Activated CD4-positive, alpha-beta T cell treated with anti-CD3 and anti-CD28 coated beads, Interleukin-2, Interleukin-6, amounts not matched to agents 100 ng/mL and 50 ng/mL, durations not matched to agents 16 hours and 8 hours (primary cell): ENCODE measurements around the gene ADH7.
"Not testable (repeated sequence)": the region's sequence is repeated elsewhere in the genome, so short reads cannot be mapped to it uniquely, and the experiment has no call there.

Experiments
- DNase-seq: peaks from one replicate; pipeline ENCODE4 v3.0.0-alpha.2; 2020

ADH7 gene

DNA sequence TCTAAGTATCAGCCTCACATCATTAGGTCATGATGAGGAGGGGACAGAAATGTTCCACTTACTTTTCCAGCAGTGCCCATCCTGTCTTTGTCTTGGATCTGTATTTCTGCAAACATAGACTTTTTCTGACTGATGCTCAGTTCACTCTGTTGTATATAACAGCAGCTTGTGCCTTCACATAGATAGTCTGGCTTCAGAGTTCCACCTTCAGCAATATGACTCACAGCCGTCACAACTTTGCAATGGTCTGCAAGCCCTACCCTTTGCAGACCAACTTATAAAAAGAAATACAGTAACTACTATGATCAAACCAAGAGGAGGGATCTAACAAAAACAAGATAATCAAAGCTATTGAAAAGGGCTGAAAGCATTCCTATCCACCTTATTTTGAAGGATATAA is at the start of gene ADH7:
Gene ADH7, minus strand, starts transcription at position 189 of the 400 bp plus-strand sequence. Its CDS starts 109 bp downstream, at position 80.
- DNase-seq, result no peak

DNA sequence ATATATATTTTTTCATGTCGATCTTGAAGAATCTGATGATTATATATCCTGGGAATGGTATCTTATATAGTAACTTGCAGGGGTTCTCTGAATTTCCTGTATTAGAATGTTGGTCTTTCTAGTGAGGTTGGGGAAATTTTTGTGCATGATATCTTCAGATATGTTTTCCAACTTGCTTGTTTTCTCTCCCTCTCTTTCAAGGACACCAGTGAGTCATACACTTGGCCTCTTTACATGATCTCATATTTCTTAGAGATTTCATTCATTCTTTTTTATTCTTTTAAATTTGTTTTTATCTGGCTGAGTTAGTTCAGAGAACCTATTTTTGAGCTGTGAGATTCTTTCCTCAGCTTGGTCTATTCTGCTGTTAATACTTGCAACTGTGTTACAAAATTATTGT is 48.5 kb upstream of the ADH7 start:
- DNase-seq, result no peak

DNA sequence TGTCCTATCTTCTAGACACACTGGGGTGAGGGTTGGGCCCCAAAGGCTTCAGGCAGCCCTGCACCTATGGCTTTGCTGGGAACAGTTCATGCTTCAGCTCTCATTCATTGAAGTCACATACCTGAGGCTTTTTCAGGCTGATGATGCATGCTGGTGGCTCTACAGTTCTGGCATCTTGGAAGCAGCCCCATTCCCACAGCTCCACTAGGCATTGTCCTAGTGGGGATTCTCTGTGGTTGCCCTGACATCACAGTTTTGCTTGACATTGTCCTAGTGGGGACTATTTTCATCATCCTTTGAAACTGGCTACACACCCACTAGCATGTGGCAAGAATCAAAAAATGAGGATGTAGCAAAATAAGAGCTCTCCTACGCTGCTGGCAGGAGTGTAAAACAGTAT is 38.0 kb upstream of the ADH7 start:
- DNase-seq, result no peak

DNA sequence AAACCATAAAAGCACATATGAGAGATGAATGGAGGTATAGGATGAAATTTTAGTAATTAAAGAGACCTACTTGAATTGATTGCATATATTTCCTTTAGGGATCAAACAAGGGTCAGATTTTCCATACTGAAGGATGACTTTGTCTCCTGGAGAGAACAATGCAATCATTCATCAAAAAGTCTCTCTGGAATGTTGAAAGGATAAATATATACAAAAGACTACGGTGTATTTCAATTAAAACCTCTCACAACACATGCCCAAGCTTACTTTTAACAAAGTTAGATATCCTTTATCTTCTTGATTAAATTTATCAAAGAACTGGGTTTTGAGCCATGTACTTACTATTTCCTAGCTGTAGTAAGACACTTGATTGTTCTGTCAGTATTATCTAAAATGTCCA is 36.8 kb upstream of the ADH7 start:
- DNase-seq, result no peak

- no peak for DNase-seq
Observed at GRCh38 chr4:99471349-99471748, 36.2 kb upstream of the ADH7 start.

DNA sequence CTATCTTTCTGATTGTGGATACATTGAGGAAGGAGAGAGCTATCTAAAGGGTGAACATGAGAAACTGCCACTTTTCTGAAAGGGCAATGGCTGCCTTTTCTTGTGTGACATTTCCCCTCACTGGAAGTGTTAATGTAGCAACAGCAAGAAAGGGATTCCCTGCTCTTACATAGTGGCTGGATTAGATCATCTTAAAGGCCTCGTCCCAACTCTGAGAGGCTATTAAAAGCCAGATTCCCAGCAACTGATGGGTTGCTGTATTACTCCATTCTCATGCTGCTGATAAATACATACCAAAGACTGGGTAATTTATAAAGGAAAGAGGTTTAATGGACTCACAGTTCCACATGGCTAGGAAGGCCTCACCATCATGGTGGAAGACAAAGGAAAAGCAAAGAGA is 33.7 kb upstream of the ADH7 start:
- no peak for DNase-seq

GRCh38 chr4:99467887-99468286 is 32.7 kb upstream of the ADH7 start:
- no peak for DNase-seq

DNA sequence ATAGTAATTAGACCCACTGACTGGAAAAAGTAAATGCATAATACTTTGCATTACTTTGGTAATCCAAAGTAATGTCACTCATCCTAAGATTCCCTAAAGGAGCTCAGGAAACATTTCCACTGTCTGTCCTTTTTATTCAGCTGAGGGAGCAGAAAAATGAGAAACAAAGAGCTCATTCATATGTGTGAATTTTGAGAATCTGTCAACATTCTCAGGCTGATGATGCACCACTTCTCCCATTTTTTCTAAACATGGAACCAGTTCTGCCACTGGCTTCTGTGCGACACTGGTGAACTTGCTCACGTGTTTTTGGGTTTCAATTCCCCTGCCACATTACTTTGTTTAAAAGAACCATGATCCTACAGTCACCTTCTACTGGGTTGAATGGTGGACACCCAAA is 28.4 kb upstream of the ADH7 start:
- DNase-seq, result no peak

GRCh38 chr4:99462875-99463464 is 27.8 kb upstream of the ADH7 start:
- DNase-seq, result peak; percentile 76

- DNase-seq, result no peak
Observed at GRCh38 chr4:99461623-99462401, 26.7 kb upstream of the ADH7 start.

DNA sequence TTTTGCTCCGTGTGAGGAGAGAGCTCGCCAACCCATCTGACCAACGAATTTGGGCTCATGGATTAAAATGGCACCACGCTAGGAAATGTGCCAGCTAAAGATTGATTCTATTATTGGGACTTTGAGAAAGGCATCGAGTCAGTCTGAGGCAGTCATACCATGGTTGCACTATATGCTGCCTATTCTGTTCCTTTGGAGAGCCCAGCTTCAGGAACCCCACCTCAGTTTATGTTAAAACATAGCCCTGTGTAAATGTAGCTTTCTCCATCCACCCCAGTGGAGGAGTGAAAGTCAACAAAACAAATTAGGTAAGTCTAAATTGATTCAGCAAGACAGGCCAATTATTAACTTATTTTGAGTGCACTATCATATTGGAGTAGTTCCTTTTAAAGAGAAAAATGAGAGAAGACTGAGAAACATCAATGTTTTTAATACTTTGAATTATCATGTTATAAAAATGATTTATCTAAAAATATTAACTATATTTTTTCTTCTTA is 24.5 kb upstream of the ADH7 start:
- no peak for DNase-seq

DNA sequence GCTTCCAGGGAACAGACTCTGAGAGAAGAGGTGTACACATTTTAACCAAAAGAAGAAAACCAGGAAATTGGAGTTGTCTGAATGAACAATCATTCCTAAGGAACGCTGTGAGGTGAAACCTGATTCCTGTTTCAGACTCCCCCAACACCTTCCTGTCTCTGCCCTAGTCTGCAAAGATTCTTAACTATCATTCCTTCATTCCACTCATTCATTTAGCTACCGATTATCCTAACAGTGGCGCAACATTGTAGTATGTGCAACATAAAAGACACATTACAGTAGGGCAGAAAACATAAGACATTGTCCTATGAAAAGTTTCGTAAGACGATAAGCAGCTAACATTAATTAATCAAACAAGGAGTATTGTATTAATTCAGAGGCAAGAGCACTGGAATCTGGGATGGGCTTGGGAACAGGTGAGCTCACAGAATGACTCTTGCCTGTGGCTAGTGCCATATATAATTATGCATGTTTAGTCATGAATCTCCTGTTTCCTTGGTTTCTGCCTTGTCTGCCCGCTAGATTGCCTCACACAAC is 23.8 kb upstream of the ADH7 start:
- DNase-seq, result no peak

GRCh38 chr4:99457676-99458075 is 22.5 kb upstream of the ADH7 start:
- no peak for DNase-seq

DNA sequence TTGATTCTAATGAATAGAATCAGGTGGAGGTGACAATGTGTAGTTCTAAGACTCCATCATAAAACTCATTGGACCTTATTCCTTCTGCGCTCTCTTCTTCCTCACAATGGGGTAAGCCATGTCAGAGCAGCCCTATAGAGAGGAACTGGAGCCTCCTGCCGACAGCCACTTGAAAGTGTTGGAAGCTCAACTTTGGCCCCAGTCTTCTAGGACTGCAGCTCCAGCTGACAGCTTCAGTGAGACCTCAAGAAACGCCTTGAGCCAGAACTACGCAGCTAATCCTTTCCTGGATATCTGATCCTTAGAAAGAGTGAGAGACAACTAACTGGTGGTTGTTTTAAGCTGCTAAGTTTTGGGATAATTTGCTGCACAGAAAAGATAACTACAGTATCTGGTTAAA is 22.1 kb upstream of the ADH7 start:
- DNase-seq, result no peak

- DNase-seq, result no peak
Observed at GRCh38 chr4:99447513-99447912, 12.4 kb upstream of the ADH7 start.

DNA sequence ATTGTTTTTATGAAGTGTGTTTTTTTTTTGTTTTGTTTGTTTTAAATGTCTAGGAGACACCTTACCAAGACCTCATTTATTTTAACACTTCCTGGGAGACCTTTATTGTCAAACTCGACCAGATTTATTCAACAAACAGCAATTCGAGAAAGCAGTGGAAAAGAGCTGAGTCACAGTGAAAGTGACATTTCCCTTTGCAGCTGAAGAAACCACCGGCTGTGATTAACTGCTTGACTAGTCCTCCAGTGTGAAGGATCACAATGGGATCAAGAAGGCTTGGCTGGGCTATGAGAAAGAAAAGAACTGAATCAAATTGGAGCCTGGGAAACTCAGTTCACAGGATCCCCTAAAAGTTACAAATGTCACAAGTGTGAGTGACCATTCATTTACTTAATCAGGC is 11.9 kb upstream of the ADH7 start:
- DNase-seq, result peak; percentile 70

DNA sequence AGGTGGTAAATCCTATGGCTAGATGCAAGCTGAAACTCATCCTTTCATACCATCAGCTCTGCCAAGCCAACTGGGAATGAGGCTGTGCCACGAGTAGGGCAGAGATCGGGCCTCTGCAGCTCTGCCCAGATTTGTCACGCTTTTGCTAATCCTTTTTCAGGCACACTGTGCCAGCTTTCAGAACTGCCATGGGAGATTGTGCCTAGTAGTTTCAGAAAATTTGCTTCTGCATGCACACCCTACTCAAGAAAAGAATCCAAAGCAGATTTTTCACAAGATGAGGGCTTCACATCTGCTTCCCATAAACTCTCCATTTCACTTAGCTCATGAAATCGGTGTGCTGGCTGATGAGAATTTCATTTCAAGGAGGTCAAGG is 3.3 kb upstream of the ADH7 start:
- no peak for DNase-seq

DNA sequence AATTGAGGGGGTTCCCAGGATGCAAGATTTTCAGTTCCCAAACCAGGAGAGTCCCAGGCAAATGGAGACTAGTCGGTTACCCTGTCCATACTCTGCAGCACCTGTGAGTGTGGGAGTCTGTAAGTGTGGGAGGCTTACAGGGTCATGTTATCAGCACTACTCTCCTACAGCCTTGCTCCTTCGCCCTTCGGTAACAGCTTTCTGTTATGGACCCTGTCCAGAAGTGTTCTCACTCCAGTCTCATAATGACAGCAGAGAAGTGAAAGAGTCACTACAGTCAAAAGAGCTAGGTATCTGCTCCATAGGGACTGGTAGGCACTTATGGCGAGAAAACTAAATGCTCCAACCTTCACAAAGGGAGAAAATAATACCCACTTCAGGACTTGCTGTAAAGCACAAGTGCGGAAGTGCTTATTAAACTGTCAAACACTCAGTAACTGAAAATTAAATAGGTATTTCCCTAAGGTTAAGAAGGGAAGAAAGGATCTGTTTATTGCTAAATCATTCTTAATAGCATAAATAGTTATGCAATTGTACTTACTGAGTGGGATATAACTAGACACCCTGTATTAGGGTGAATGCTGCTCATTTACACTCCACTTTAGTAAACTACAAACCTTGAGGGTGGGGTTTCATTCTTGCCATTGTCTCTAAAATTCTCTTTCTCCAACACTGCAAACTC is 2.7 kb upstream of the ADH7 start:
- DNase-seq, result no peak

DNA sequence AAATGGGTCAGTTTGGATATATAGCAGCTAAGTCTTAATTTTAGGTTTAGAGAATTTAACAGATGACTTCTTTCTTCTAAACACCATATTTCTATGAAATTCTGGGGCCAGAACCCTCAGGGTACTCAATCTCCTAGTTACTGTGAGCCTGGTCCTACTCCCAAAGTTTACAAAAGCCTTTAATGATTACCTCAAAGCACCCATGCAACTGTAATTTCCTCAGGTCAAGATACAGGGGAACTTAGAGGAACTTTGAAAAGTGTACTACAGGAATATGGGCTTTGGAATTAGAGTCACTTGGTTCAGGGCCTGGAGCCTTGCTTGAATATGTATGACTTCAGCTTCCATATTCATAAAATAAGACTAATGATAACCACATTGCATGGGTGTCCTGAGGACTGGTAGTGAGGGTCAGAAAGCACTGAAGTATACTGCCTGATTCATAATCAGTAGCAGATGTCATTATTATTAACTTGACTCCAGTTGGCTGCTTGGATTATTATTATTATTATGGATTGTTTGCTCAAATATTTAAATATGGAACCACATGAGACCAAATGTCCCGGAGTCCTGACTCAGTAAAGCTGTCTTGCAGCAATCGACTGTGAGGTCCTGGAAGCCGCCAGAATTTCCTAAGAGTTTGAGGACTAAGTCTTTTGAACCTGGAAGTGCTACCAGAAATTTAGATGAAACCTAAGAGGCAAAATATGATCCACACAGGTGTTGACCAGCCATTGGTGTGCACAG is 2.0 kb upstream of the ADH7 start:
- no peak for DNase-seq

GRCh38 chr4:99436462-99436861 is 1.3 kb upstream of the ADH7 start:
- DNase-seq, result no peak

DNA sequence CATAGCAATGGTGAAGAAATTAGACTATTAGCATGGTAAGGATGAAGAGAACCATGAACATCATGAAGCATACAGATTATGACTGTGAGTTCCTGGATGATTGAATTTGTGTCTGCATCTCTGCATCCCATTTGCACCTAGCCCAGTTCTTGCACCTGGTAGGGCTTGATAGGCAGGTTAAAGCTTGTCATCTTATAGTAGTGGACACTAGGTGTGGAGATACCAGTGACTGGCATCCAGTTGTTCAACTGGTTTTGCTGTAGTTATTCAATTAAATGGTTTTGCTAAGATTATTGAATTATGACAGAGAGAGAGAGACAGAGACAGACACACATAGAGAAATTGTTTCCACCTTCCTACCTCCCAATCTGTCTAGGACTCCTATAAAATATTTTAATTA is 5.0 kb downstream of the ADH7 start:
- DNase-seq, result no peak

- no peak for DNase-seq
Observed at GRCh38 chr4:99417125-99417524, 18.0 kb downstream of the ADH7 start.

DNA sequence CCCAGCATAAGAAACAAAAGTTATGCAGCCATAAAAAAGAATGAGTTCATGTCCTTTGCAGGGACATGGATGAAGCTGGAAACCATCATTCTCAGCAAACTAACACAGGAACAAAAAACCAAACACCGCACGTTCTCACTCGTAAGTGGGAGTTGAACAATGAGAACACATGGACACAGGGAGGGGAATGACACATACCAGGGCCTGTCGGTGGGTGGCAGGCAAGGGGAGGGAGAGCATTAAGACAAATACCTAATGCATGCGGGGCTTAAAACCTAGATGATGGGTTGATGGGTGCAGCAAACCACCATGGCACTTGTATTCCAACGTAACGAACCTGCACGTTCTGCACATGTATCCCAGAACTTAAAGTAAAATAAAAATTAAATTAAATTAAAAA is 19.4 kb downstream of the ADH7 start:
- DNase-seq, result not testable (repeated sequence)
